ENCODE results near the gene BCAS3. TPM values are rescaled to one million over a fixed set of nuclear protein-coding genes. Genes with fewer than 3 reads are reported as not detected.
A peak's percentile ranks its signal among the peaks of the same experiment; 100 is the strongest.
"Not testable (repeated sequence)": the region's sequence is repeated elsewhere in the genome, so short reads cannot be mapped to it uniquely, and the experiment has no call there.

The BCAS3 gene
- total and polyA plus RNA-seq, 4 donors = 5.8 to 24.6 (median 10.1) TPM

- WGBS = 95% methylated on average over 2 of the region's 2 CpGs
- TF ChIP-seq JUND (IDR thresholded peaks at IDR 0.05) = no peak
- TF ChIP-seq, protein P1, sequence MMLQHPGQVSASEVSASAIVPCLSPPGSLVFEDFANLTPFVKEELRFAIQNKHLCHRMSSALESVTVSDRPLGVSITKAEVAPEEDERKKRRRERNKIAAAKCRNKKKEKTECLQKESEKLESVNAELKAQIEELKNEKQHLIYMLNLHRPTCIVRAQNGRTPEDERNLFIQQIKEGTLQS (IDR thresholded peaks at IDR 0.05) = no peak
- TF ChIP-seq HNF4A (conservative IDR thresholded peaks at IDR 0.05) = no peak
- no peak for TF ChIP-seq TAF1 (conservative IDR thresholded peaks at IDR 0.05)
- TF ChIP-seq ZBTB33 (IDR thresholded peaks at IDR 0.05) = no peak
- no peak for TF ChIP-seq HNF4G (IDR thresholded peaks at IDR 0.05)
- TF ChIP-seq CTCF (IDR thresholded peaks at IDR 0.05; ENCODE audit: low read depth, low read length, missing input control) = no peak
- TF ChIP-seq GABPA (IDR thresholded peaks at IDR 0.05 in 1 of 2, conservative IDR thresholded peaks at IDR 0.05 in 1 of 2) = no peak
- no peak for TF ChIP-seq NR2F2 (IDR thresholded peaks at IDR 0.05)
- H3K36me3 ChIP-seq (ENCODE audit: control insufficient read depth in 4 of 4, insufficient read depth in 3 of 4, low read depth in 1 of 4, low read length in 3 of 4) = no peaks in the 10 kb centered on the region
Measured at GRCh38 chr17:60874772-60875171, 197.1 kb downstream of the BCAS3 start.

GRCh38 chr17:60886731-60887613 lies 209.3 kb downstream of the BCAS3 start:
- H3K36me3 ChIP-seq (ENCODE audit: control insufficient read depth in 4 of 4, insufficient read depth in 3 of 4, low read depth in 1 of 4, low read length in 3 of 4); DNase-seq (ENCODE audit: low spot score); H3K4me1 ChIP-seq (ENCODE audit: control insufficient read depth in 4 of 4, insufficient read depth in 4 of 4, low read length in 3 of 4); H3K27me3 ChIP-seq (ENCODE audit: control insufficient read depth in 4 of 4, insufficient read depth in 4 of 4, low read length in 3 of 4); H3K27ac ChIP-seq (ENCODE audit: low read depth in 1 of 2, low read length in 2 of 2); H3K9me3 ChIP-seq (ENCODE audit: control insufficient read depth in 4 of 4, low read length in 3 of 4); H3K9ac ChIP-seq (ENCODE audit: low read depth in 1 of 2, low read length in 2 of 2): not testable (repeated sequence)
- TF ChIP-seq YY1 (IDR thresholded peaks at IDR 0.05) = peak; percentile 46
- 59% methylated on average over 20 of the region's 39 CpGs for WGBS
- H3K4me3 ChIP-seq (ENCODE audit: low read depth in 1 of 3, low read length in 3 of 3) = peak overlapping the region in 1 of 3 donors; percentile 23

More at GRCh38 chr17:60874772-60875171, 197.1 kb downstream of the BCAS3 start:
- no peak overlapping the region for H3K27ac ChIP-seq (ENCODE audit: low read depth in 1 of 2, low read length in 2 of 2)
- H3K9me3 ChIP-seq (ENCODE audit: control insufficient read depth in 4 of 4, low read length in 3 of 4) = no peaks in the 10 kb centered on the region
- no peak overlapping the region for H3K4me3 ChIP-seq (ENCODE audit: low read depth in 1 of 3, low read length in 3 of 3)
- no peaks in the 10 kb centered on the region for H3K4me1 ChIP-seq (ENCODE audit: control insufficient read depth in 4 of 4, insufficient read depth in 4 of 4, low read length in 3 of 4)
- DNase-seq (ENCODE audit: low spot score) = no peak
- no peak overlapping the region for H3K9ac ChIP-seq (ENCODE audit: low read depth in 1 of 2, low read length in 2 of 2)
- H3K27me3 ChIP-seq (ENCODE audit: control insufficient read depth in 4 of 4, insufficient read depth in 4 of 4, low read length in 3 of 4) = no peaks in the 10 kb centered on the region

GRCh38 chr17:60887614-60888028 lies 210.0 kb downstream of the BCAS3 start:
- DNase-seq (ENCODE audit: low spot score) = no peak
- Histone ChIP-seq H3K4me3 (ENCODE audit: low read depth in 1 of 3, low read length in 3 of 3) (peak overlapping the region in 1 of 3 donors; percentile 23), H3K27me3 (ENCODE audit: control insufficient read depth in 4 of 4, insufficient read depth in 4 of 4, low read length in 3 of 4) (no peaks in the 10 kb centered on the region), H3K27ac (ENCODE audit: low read depth in 1 of 2, low read length in 2 of 2) (no peak overlapping the region), H3K9me3 (ENCODE audit: control insufficient read depth in 4 of 4, low read length in 3 of 4) (no peaks in the 10 kb centered on the region), H3K9ac (ENCODE audit: low read depth in 1 of 2, low read length in 2 of 2) (no peak overlapping the region), H3K4me1 (ENCODE audit: control insufficient read depth in 4 of 4, insufficient read depth in 4 of 4, low read length in 3 of 4) (no peaks in the 10 kb centered on the region), H3K36me3 (ENCODE audit: control insufficient read depth in 4 of 4, insufficient read depth in 3 of 4, low read depth in 1 of 4, low read length in 3 of 4) (no peaks in the 10 kb centered on the region)
- no peak for TF ChIP-seq GABPA (IDR thresholded peaks at IDR 0.05 in 1 of 2, conservative IDR thresholded peaks at IDR 0.05 in 1 of 2)
